GM18517 (cell line): Measurements from ENCODE around the gene COLEC11.
"Not testable (repeated sequence)": the region's sequence is repeated elsewhere in the genome, so short reads cannot be mapped to it uniquely, and the experiment has no call there.

ENCODE experiments used
- ATAC-seq: cut with Tn5 transposase; IDR thresholded peaks from one replicate; pipeline ENCODE4 v1.9.1; 2021; ENCODE audit warnings: mild to moderate bottlenecking, moderate library complexity; ENCODE audit not compliant: unreplicated experiment

Gene COLEC11

DNA sequence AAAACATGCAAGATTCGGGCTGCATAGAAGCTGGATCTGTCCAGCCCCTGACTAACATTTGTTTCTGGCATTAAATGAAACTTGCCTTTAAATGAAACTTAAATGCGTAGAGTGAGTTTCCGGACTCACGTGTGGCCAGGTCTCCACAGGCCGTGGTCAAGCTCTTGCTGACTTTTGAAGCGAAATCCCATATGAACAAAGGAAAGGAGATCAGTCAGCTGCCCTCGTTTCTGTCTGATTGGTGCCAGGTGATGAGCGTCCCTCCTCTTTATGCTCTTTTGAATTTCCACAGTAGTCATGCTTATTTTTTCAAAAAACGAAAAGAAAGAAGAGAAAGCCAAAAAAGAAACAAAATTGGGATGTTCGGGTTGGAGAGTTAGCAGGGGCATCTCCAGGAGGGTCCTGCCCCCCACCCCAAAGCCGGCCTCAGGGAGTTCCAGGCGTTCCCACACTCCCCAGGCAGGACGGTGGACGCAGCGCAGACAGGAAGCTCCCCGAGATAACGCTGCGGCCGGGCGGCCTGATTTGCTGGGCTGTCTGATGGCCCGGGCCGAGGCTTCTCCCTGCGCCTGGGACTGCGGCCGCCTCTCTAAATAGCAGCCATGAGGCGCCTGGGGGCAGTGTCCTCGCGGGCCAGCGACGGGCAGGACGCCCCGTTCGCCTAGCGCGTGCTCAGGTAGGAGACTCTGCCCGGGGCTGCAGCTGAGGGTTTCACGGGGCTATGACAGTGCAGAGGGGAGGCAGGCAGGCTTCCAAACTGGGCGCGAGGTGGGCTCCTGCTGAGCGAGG, at the start of gene COLEC11:
Gene COLEC11 (plus strand): TSS at position 620 of the 789 bp plus-strand sequence. CDS start 9,229 bp downstream, outside the sequence.
- ATAC-seq, result no peak

DNA sequence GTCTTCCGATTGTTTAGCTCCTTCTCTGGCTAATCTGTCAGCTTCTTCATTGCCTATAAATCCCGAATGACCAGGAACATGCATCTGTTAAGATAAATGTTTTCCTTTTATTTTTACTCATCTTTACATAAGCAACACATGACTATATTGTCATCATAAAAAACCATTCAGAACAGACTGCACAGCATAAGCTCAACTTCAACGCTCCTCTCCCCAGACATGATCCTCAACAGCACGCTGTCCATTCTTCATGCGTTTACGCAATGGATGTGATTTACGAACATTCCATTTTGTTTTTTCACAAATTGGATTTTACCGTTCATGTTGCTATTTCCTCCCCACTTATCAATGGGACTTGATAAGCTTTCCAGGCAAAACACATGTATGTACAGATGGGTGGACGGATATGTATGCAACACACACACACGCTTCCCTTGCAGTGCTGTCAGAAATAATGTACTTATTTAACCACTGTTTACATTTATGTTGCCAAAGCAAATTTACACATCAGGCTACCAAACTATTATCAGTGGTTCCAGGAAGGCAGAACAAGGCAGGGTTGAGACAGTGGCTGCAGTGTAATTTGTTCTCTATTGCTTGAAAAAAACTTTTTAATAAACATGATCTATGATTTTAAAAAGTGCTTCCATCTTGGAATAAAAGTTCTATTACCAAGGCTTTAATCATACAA, 49.0 kb upstream of the COLEC11 start:
- ATAC-seq, result no peak

DNA sequence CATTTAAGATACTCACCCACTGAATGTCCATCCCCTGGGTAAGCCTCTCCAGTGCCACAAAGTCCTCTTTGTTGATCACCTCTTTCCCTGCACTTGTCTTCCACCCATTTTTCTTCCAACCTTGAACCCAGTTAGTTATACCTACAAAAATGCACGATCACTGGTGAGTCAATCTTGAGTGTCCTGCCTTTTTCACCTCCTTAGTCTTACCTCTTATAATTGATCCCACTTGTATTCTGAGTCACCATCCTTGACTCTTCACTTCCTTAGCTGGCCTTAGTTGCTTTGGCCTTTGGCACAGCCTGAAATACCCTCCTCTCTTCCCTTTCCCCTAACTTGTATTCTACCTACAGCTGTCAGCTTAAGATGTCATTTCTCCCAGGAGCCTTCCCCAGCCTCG, 47.0 kb upstream of the COLEC11 start:
- ATAC-seq, result no peak

DNA sequence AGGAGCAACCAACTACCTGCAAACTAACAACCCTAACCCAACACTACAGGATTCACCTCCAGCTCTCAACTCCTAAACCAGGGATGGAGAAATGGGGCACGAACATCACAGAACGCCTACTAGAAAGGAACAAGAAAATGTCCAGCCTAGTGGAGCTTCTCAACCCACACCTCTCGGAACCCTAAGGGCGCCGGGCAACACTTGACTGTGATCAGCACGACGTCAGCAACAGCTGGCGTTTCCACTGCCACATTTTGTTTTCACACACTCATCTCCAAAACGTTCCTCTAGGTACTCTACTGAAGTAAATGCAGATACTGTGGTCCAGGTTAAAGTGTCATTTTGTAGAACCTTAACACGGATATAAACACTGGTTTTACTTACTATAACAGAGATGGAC, 41.0 kb upstream of the COLEC11 start:
- no peak for ATAC-seq

DNA sequence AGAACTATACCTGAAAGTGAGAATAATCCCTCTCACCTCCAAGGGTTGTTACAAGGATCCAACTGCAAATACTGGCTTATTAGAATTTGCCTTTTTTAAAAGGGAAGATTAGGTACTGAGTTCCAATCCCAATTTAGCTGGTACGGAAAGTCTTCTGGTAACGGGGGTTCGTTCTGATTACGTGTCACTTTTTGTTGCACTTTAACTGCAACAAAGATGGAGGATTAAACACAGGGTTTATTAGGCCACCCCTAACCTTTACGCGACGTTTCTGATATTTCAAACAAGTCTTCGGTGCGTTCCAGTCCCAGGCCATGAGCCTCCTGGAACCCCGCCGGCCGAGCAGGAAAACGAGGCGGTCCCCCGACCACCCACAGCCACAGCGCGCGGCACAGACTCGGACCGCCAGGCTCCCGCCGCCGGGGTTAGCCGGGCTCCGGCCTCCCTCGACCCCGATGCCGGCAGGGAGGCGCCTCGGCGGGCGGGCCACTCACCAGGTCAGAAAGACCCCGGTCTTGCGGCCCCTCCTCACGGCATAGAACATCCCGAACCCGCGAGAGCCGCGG, 37.2 kb upstream of the COLEC11 start:
- peak; percentile 46 for ATAC-seq

DNA sequence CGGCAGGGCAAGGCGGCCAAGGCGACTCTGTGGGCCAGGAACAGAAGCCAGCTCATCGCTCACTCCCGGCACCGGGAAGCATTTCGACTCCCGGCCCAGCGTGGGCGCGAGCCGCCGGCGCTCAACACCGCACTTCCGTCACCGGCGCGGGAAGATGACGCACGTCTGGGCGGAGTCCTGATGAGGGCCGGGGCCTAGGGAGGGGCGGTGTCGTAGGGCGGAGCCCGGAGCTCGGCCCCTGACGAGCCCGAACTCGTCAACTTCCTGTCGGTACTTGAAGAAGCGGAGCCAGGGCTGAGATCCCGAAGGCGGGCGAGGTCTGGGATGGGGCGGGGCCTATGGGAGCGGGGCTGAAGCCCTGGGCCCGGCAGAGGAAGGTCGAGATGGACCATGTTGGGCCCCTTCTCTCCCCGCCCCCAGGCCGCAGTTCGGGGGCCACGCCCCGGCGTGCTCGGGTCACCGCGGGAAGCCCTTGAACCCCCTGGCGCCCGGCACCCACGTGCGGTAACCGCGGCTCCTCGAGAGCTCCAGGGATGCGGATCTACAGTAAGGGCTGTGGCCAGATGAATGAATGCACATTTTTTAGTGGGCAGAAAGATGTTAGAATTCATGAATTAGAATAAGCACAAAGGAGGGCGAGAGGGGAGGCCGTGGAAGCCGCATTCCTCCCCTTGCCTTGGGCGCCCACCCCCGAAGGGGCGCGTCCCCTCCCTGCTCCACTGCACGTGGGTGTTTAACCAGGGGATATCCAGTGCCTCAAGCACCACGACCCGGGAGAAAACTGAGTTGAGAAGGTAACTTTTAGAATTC, 36.5 kb upstream of the COLEC11 start, which contains the start of gene RNASEH1:
Gene RNASEH1 (minus strand): TSS at position 129 of the 810 bp plus-strand sequence. CDS start 73 bp downstream, at position 56.
- ATAC-seq, result peak; percentile 94

DNA sequence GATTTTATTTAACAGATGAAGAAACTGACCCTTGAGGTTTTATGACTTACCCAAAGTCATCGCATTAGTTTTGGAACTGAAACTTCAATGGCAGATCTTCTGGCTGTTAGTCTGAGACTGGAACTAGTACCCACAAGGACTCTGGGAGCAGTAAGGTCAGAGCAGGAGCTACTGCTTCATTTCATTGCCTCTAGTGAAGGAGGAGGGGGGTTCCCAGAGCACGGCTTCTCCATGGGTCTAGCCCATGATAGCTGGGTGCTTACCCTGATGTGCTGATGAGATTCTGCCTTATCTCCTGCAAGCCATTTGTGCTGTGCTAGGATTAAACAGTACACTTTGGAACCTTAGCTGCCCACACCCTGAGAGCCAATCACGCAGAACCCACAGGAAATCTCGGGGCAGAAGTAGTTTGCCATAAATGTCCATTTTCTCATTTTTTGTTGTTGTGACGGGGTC, 31.4 kb upstream of the COLEC11 start:
- peak; percentile 55 for ATAC-seq

DNA sequence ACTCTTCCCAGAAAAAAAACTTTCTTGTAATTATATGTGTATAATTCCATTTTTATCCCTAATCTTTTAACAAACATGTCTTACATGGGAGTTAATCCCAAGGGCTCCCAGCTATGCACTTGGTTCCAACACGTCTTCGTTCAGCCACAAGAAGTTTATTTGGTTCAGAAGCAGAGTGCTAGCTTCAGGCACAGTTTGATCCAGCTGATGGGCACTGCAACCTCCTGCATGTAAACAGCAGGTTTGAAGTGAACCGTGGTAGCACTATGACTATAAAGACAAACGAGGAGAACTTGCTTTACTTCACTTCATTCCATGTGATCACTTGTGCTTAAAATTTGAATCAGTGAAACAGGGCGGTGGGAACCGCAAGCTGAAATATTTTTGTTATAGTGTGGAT, 29.8 kb upstream of the COLEC11 start:
- no peak for ATAC-seq

DNA sequence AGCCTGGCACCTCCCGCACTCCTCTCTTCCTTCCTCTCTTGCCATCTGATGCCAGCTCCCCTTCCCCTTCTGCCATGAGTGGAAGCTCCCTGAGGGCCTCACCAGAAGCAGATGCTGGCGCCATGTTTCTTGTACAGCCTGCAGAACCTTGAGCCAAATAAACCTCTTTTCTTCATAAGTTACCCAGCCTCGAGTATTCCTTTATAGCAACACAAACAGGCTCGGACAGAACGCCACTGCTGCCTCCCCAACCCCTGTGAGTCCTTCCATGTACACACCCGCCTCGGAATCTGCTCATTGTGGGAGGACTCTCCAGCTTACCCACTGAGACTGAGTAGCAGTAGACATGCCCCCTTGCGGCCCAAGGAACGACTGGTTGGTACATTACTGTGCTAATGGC, 28.1 kb upstream of the COLEC11 start:
- ATAC-seq, result no peak

DNA sequence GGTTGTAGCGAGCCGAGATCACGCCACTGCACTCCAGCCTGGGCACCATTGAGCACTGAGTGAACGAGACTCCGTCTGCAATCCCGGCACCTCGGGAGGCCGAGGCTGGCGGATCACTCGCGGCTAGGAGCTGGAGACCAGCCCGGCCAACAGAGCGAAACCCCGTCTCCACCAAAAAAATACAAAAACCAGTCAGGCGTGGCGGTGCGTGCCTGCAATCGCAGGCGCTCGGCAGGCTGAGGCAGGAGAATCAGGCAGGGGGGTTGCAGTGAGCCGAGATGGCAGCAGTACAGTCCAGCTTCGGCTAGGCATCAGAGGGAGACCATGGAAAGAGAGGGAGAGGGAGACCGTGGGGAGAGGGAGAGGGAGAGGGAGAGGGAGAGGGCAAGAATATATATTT, 25.3 kb upstream of the COLEC11 start:
- ATAC-seq, result not testable (repeated sequence)

DNA sequence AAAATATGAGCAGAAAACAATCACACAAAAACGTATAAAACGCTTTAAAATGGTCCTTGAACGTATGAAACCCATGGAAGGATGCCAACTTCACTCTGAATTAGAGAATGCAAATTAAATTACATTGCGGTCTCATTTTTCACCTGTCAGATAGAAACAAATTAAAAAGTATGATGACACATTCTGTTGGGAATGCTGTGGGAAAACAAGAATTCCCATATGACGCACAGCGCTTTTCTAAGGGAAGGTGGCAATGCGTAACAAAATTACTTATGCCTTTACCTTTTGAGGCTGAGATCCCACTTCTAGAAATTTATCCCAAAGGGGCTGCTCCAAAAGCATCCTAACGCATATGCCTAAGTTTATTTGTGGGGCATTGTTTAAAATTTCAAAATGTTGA, 23.6 kb upstream of the COLEC11 start:
- no peak for ATAC-seq

DNA sequence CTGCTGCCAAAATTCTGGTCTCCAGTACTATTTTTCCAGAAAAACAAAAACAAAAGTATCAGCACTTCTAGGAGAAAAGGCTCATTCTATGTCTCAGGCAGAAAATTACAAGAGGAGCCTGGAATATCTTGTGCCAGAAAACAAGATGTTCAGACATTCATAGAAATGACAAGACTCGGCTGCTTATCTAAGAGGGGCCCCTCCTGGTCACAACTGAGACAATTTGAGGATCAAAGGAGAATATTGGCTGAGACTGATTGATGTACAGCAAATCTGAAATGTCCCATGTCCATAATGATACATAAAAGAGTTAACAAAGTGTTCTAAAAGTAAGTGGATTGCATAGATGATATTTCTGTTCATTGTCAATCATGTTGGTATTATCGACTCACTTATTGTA, 22.3 kb upstream of the COLEC11 start:
- ATAC-seq, result no peak

DNA sequence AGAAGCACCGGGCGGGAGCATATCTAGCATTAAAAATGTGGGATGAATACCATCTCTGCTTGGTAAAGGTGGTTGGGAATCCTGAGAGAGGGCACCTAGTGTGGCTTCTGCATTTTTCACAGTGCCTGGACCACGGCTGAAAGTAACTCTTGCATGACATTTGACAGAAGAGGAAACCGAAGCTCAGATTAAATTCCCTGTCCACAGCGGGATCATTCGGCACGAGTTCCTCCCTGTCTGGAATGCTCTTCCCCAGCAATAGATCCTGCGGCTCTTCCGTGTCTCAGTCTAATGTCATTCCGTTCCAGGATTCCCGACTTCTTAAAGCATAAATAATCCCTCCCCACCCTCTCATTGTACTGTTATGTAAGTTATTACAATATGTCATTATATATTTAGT, 20.8 kb upstream of the COLEC11 start:
- ATAC-seq, result no peak

DNA sequence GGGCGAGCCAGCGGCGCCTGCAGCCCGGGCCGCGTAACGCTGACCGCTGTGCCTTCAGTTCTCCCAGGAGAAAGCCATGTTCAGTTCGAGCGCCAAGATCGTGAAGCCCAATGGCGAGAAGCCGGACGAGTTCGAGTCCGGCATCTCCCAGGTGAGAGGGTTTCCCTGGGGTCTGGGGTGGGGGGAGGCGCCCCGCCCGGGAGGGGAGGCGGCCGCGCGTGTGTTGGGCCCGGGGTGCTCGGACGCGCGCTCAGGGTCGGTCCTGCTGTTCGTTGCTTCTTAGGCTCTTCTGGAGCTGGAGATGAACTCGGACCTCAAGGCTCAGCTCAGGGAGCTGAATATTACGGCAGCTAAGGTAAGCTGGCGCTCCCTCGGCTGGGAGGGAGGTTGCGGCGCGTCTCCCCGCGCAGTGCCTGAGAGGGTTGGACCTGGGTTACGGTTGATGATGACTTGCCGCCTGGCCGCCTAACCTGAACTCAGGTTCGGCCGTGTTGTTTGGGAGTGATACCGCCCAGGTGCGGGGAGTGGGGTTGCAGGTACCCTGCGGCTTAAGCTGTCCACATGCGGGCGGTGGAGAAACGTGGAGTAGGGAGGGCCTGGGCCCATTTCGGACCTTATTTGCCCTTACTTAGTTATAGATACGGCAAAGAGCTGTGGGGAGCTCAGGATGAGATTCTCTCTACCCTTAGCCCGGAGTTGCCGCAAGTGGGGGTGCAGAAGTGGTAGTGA, 19.2 kb upstream of the COLEC11 start:
- peak; percentile 18 for ATAC-seq

DNA sequence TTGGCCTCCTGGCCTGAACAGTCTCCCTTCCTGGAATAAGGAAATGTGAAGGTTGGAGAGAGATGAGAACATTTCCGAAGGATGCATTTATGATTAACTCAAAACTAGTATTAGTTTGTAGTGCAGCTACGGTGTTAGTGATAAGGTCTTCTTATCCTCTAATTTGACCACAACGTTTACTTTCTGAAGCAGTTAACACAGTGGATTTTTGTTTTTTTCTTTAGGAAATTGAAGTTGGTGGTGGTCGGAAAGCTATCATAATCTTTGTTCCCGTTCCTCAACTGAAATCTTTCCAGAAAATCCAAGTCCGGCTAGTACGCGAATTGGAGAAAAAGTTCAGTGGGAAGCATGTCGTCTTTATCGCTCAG, 18.7 kb upstream of the COLEC11 start:
- not testable (repeated sequence) for ATAC-seq

DNA sequence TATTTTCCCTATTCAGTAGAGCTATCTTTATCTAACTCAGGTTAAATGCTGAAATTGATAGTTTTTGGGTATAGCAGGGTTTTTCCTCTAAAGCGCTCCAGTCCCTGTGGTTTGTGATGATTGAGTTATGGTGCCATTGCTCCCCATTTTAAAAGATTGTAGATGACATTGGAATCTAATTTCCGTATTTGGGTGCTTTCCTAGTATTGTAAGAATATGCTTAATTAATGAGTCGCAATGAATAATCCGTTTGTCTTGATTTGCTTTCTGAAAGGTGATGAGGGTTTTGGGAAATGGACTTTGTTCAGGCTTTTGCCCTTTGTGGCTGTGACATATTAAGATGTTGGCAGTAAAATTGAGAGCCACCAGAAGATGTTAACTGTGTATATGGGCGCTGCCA, 15.9 kb upstream of the COLEC11 start:
- no peak for ATAC-seq

DNA sequence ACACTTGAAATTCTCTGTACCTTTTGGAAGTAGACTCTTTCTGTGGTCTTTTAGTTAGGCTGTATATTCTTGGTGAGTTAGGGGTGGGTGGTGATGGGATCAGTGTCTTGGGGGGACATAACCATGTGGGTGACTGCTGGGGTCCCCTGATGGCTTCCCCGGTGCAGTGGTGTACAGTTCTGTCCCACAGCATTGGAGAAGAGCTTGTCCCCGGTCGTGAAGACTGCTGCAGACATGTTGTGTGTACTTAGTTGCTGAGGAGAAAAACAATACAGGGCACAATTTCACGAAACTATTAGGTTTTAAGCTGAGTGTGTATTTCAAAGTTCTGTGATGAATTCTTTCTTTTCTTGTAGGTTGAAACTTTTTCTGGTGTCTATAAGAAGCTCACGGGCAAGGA, 14.5 kb upstream of the COLEC11 start:
- no peak for ATAC-seq

DNA sequence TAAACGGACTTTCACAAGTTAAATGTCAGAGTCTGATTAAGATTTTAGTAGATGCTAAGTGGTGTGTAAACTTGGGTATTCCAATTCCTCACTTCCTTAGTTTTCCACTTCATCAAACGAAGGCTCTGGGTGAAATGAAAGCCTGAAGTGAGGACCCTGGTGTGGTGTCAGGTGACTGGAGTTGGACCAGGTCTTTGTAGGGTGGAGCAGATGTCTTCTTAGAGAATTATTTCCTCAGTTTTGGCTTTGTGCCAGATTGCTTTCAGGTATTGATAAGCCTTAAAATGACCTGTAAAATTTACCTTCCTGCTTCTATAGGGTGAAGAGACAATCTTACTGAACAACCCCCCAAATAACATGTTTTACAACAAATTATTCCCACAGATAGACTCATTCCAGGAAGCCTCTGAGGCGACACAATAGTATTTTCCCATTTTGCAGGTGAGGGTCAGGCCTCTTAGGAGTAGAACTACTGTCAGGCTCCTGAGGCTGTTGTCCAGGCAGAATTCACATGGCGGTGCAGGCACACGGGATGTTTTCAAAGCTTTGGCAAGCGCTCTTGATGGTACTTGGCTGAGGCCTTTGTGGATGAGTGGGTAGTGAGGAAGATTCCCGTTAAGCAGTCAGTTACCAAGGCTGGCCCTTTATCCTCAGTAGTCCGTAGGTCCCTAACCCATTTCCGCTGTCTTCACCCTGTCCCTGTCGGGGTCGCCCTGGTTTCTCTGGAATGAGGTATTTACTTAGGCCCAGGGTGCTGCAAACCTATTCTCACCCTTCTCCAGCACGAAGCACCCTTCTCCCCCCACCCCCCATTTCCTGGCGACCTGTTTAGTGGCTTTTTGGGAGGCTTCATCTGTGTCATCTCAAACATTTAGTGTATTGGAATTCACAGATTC, 13.3 kb upstream of the COLEC11 start:
- no peak for ATAC-seq

DNA sequence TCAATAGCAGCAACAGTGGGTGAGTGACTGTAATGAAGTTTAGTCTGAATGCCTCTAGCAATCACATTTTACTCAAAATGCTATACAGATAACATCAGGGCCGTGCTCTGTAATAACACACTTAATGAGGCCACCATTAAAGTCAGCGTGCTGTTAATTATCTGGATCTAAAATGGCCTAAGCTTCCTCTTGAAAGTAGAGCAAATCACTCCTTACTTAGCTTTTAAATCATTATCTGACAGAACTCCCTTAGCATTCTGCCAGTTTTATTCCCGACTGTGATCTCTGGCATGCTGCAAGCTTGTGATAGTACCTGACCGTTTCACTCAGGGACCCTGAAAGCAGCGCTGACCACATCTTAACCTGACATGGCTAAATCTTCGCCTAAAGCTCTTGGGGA, 10.8 kb upstream of the COLEC11 start:
- ATAC-seq, result no peak
